ENCODE results near the gene SLC38A9.

GRCh38 chr5:55713871-55714270 is 1.7 kb upstream of the SLC38A9 start:
- no peak for TF ChIP-seq EZH2phosphoT487 (IDR thresholded peaks at IDR 0.05; ENCODE audit: insufficient read depth, low read depth)
- no peak for TF ChIP-seq EZH2 (IDR thresholded peaks at IDR 0.05; ENCODE audit: insufficient read depth, poor library complexity, severe bottlenecking)

All from GM23248 (cell line).